Kasumi-1 (cell line): ENCODE measurements around the gene ADPRHL1.

Experiments
- DNase-seq, 2 experiments: peaks; one replicate each; lab custom pipeline; 2025; lab: John Stamatoyannopoulos, UW

The ADPRHL1 gene

GRCh38 chr13:113432506-113433270 is 20.6 kb downstream of the ADPRHL1 start:
- no peak for DNase-seq

- DNase-seq = no peak
Measured at GRCh38 chr13:113431171-113431570, 22.1 kb downstream of the ADPRHL1 start.

DNA sequence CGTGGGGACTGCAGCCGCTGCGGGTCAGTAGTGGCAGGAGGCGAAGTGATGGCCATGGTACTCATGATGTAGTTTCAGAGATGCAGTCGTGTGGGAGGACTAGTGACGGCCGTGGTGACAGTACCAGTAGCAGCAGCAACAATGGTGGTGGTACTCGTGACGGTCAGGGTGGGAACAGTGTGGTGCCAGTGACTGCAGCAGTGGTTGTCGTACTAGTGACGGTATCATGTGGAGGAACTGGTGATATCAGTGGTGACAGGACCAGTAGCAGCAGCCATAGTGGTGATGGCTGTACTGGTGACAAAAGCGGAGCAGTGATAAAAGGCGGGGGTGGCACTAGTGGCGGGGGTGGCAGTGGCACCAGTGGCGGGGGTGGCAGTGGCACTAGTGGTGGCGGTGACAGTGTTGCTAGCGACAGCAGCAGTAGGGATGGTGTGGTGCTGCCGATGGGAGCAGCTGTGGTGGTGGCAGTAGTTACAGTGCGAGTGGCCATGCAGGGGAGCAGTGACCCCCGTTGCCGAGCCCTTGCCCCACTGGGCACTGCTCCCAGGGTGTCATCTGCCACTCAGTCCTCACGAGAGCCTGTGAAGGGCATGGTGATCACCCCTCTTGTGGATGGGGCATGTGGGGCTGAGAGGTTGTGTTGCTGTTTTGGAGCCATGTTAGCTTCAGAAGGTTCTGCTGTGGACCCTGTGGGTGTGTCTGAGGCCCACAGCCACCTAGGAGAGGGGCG is 22.7 kb downstream of the ADPRHL1 start:
- no peak for DNase-seq

- no peak for DNase-seq
Measured at GRCh38 chr13:113429608-113429985, 23.7 kb downstream of the ADPRHL1 start.

- no peak for DNase-seq
Measured at GRCh38 chr13:113428871-113429607, 24.2 kb downstream of the ADPRHL1 start.

DNA sequence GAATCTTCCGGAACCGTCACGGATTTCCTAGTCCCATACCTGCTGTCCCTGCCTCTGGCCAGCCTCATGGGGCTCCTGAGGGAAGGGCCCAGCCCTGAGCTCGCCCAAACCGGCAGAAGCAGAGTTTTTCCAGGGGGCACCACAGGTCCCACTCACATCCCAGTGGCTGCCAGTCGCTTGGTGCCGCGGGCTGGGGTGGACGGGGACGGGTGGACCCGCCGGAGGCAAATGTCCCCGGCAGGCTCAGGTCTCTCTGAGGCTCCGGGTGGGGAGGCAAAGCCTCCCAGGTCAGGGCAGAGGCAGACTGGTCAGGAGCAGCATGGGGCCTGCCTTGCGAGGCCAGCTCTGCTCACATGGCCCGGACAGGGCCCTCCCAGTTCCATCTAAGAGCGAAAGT is 24.8 kb downstream of the ADPRHL1 start:
- DNase-seq = no peak

GRCh38 chr13:113427562-113428468 is 25.5 kb downstream of the ADPRHL1 start:
- no peak for DNase-seq

DNA sequence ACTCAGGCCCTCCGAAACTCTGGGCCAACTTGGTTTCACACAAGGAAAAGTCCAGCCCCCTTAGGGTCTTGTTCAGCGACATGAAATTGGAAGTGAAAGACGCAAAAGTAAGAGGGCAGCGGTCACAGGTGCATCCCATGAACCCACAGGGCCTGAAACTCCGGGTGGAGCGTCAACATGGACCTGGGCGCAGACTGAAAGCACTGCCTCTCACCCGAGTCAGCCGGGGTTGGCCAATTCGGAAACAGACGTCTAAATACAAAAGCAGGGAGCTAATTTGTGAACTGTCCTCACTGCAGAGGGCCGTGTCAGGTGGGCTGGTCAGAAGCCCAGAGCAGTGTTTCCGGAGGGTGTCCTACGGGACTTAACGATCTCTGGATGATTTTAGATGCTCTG is 26.7 kb downstream of the ADPRHL1 start:
- DNase-seq = no peak

- DNase-seq = no peak
Measured at GRCh38 chr13:113425941-113426590, 27.2 kb downstream of the ADPRHL1 start.

- DNase-seq = no peak
Measured at GRCh38 chr13:113423520-113424163, 29.6 kb downstream of the ADPRHL1 start.

GRCh38 chr13:113422807-113423519 is 30.3 kb downstream of the ADPRHL1 start:
- DNase-seq = no peak

- no peak for DNase-seq
Measured at GRCh38 chr13:113421673-113422270, 31.5 kb downstream of the ADPRHL1 start.

- DNase-seq = no peak
Measured at GRCh38 chr13:113420833-113421600, 32.3 kb downstream of the ADPRHL1 start.

- no peak for DNase-seq
Measured at GRCh38 chr13:113420232-113420631, 33.1 kb downstream of the ADPRHL1 start.

DNA sequence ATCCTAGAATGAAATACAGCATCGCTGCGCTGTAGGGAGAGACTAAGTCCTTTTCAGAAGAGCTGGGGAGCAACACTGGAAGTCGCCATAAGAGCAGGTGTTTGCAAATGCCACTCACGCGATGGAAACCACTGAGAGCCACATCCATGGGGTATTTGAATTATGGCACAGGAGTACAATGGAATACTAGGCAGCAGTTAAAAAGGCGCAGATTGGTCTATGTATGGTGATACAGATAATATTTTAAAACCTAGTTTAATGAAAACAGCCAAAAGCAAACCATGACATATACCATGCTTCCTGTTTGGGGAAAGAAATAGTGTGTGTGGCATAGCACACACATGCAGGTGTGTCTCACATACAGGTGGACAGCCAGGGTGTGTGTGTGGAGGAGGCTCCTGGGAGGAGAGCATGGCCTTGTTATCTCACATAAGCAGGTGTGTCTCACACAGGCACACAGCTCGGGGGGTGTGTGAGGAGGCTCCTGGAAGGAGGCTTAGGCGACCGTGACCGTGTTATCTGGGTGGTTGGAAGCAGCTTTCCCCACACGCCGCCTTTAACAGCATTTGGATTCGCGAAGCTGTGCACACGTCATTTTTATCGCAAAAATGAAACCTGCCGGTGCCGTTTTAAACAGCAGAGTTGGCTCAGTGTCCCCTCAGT is 33.6 kb downstream of the ADPRHL1 start:
- no peak for DNase-seq

DNA sequence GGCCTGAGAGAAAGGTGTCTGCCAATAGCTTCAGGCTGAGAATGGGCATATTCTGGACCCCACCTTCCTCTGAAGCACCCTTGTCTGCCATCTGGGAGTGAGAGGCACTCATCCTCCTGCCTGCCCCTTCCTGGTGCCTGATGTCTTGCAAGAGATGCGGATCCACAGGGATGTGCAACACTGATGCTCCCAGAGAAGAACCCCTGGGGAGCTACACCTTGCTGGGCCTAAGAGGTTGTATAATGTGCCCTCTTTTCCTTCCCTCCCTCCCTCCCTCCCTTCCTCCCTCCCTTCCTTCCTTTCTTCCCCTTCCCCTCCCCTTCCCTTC is 34.6 kb downstream of the ADPRHL1 start:
- no peak for DNase-seq

DNA sequence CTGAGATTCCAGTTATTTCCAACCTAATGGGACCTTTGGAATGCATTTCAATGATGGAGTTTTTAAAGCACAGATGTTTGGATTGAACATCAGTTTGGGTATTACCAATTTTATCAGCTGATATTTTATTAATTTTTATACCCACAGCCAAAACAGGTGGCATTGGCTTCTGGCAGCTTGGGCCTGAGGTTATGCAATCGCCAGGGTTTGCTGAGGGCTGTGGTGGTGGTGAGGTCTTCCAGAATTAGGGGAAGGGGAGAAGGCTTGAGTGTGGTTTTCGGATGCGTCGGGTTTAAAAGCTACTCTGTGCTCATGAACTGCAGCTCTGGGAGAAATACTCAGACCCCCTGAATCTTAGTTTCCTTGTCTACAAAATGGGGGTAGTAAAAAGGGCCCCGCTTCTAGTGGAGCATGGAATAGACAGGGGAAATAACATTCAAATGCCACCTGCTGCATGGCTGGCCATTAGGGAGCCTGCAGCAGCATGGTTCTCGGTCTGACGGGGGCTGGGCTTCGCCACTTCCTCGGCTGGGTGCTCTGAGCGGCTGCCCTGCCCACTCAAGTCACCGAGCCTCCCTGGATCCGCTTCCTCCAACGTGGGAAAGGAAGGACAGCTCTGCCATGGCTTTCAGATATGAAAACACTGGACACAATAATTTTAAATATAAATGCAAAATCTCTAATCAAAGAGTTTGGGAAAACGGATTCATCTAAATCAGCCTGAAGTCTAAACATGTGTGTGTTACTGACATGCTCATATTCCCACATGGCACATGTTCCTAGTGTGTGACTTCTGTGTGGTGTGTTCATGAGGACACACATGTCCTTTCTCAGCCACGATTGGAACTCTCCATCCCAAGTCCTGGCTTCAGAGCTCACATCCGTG is 35.2 kb downstream of the ADPRHL1 start:
- no peak for DNase-seq
